ENCODE measurements around the gene CFAP107.

DNA sequence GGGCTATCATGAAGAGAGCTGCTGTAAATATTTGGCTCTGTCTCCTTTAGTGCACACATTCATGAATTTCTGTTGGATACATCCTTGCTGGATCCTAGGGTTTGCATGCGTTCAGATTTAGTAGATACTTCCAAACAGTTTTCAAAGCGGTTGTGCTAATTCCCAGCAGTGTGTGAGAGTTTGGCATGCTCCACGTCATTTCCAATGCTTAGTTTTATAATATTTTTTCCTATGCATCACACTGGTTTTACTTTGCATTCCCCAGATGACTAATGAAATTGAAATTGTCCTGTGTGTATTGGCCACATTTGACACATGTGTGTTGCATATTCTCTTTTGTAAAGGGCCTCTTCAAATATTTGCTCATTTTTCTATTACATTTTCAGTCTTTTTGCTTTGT is 48.6 kb upstream of the CFAP107 start:
- TF ChIP-seq EZH2 (IDR thresholded peaks at IDR 0.05; ENCODE audit: insufficient read depth, poor library complexity, severe bottlenecking) (no peak), EZH2phosphoT487 (IDR thresholded peaks at IDR 0.05; ENCODE audit: insufficient read depth, low read depth) (no peak)

Measured in GM23248 (cell line).